ENCODE data around the gene PYGL.
"Not testable (repeated sequence)": the region's sequence is repeated elsewhere in the genome, so short reads cannot be mapped to it uniquely, and the experiment has no call there.

The PYGL gene

GRCh38 chr14:50972734-50973133, 28.5 kb upstream of the PYGL start:
- H3K36me3 ChIP-seq (ENCODE audit: control insufficient read depth in 1 of 2, insufficient read depth in 2 of 2, low read length in 2 of 2), result no peaks in the 10 kb centered on the region
- no peak overlapping the region for H3K4me3 ChIP-seq (ENCODE audit: low read depth in 1 of 2, low read length in 2 of 2)
- no peak overlapping the region for H3K9ac ChIP-seq (ENCODE audit: low read depth in 1 of 2, low read length in 2 of 2)
- H3K27me3 ChIP-seq (ENCODE audit: control insufficient read depth in 1 of 2, insufficient read depth in 2 of 2, low read length in 2 of 2), result no peaks in the 10 kb centered on the region
- H3K9me3 ChIP-seq (ENCODE audit: control insufficient read depth in 1 of 2, low read length in 2 of 2), result no peaks in the 10 kb centered on the region
- no peak overlapping the region for H3K27ac ChIP-seq (ENCODE audit: low read depth, low read length)
- H3K4me1 ChIP-seq (ENCODE audit: control insufficient read depth in 1 of 2, insufficient read depth in 2 of 2, low read length in 2 of 2), result no peaks in the 10 kb centered on the region

GRCh38 chr14:50970886-50971781, 26.9 kb upstream of the PYGL start:
- Histone ChIP-seq H3K36me3 (ENCODE audit: control insufficient read depth in 1 of 2, insufficient read depth in 2 of 2, low read length in 2 of 2) (no peaks in the 10 kb centered on the region), H3K9ac (ENCODE audit: low read depth in 1 of 2, low read length in 2 of 2) (no peak overlapping the region), H3K4me3 (ENCODE audit: low read depth in 1 of 2, low read length in 2 of 2) (no peak overlapping the region), H3K27me3 (ENCODE audit: control insufficient read depth in 1 of 2, insufficient read depth in 2 of 2, low read length in 2 of 2) (no peaks in the 10 kb centered on the region), H3K9me3 (ENCODE audit: control insufficient read depth in 1 of 2, low read length in 2 of 2) (no peaks in the 10 kb centered on the region), H3K4me1 (ENCODE audit: control insufficient read depth in 1 of 2, insufficient read depth in 2 of 2, low read length in 2 of 2) (no peaks in the 10 kb centered on the region), H3K27ac (ENCODE audit: low read depth, low read length) (no peak overlapping the region)

- Histone ChIP-seq H3K9me3 (ENCODE audit: control insufficient read depth in 1 of 2, low read length in 2 of 2) (no peaks in the 10 kb centered on the region), H3K4me3 (ENCODE audit: low read depth in 1 of 2, low read length in 2 of 2) (no peak overlapping the region), H3K9ac (ENCODE audit: low read depth in 1 of 2, low read length in 2 of 2) (no peak overlapping the region), H3K36me3 (ENCODE audit: control insufficient read depth in 1 of 2, insufficient read depth in 2 of 2, low read length in 2 of 2) (no peaks in the 10 kb centered on the region), H3K27ac (ENCODE audit: low read depth, low read length) (no peak overlapping the region), H3K4me1 (ENCODE audit: control insufficient read depth in 1 of 2, insufficient read depth in 2 of 2, low read length in 2 of 2) (no peaks in the 10 kb centered on the region), H3K27me3 (ENCODE audit: control insufficient read depth in 1 of 2, insufficient read depth in 2 of 2, low read length in 2 of 2) (no peaks in the 10 kb centered on the region)
Measured at GRCh38 chr14:50967790-50968189, 23.5 kb upstream of the PYGL start.

- Histone ChIP-seq H3K27ac (ENCODE audit: low read depth, low read length) (no peak overlapping the region), H3K4me3 (ENCODE audit: low read depth in 1 of 2, low read length in 2 of 2) (no peak overlapping the region), H3K27me3 (ENCODE audit: control insufficient read depth in 1 of 2, insufficient read depth in 2 of 2, low read length in 2 of 2) (no peaks in the 10 kb centered on the region), H3K9me3 (ENCODE audit: control insufficient read depth in 1 of 2, low read length in 2 of 2) (no peaks in the 10 kb centered on the region), H3K4me1 (ENCODE audit: control insufficient read depth in 1 of 2, insufficient read depth in 2 of 2, low read length in 2 of 2) (no peaks in the 10 kb centered on the region), H3K36me3 (ENCODE audit: control insufficient read depth in 1 of 2, insufficient read depth in 2 of 2, low read length in 2 of 2) (no peaks in the 10 kb centered on the region), H3K9ac (ENCODE audit: low read depth in 1 of 2, low read length in 2 of 2) (no peak overlapping the region)
Measured at GRCh38 chr14:50967103-50967502, 22.8 kb upstream of the PYGL start.

- Histone ChIP-seq H3K9ac (ENCODE audit: low read depth in 1 of 2, low read length in 2 of 2) (no peak overlapping the region), H3K36me3 (ENCODE audit: control insufficient read depth in 1 of 2, insufficient read depth in 2 of 2, low read length in 2 of 2) (no peaks in the 10 kb centered on the region), H3K9me3 (ENCODE audit: control insufficient read depth in 1 of 2, low read length in 2 of 2) (no peaks in the 10 kb centered on the region), H3K4me3 (ENCODE audit: low read depth in 1 of 2, low read length in 2 of 2) (no peak overlapping the region), H3K4me1 (ENCODE audit: control insufficient read depth in 1 of 2, insufficient read depth in 2 of 2, low read length in 2 of 2) (no peaks in the 10 kb centered on the region), H3K27me3 (ENCODE audit: control insufficient read depth in 1 of 2, insufficient read depth in 2 of 2, low read length in 2 of 2) (no peaks in the 10 kb centered on the region), H3K27ac (ENCODE audit: low read depth, low read length) (no peak overlapping the region)
Measured at GRCh38 chr14:50964683-50965390, 20.6 kb upstream of the PYGL start.

- H3K27ac ChIP-seq (ENCODE audit: low read depth, low read length), result no peak overlapping the region
- H3K4me1 ChIP-seq (ENCODE audit: control insufficient read depth in 1 of 2, insufficient read depth in 2 of 2, low read length in 2 of 2), result no peaks in the 10 kb centered on the region
- no peak overlapping the region for H3K9ac ChIP-seq (ENCODE audit: low read depth in 1 of 2, low read length in 2 of 2)
- H3K4me3 ChIP-seq (ENCODE audit: low read depth in 1 of 2, low read length in 2 of 2), result no peak overlapping the region
- H3K9me3 ChIP-seq (ENCODE audit: control insufficient read depth in 1 of 2, low read length in 2 of 2), result no peaks in the 10 kb centered on the region
- no peaks in the 10 kb centered on the region for H3K36me3 ChIP-seq (ENCODE audit: control insufficient read depth in 1 of 2, insufficient read depth in 2 of 2, low read length in 2 of 2)
- no peaks in the 10 kb centered on the region for H3K27me3 ChIP-seq (ENCODE audit: control insufficient read depth in 1 of 2, insufficient read depth in 2 of 2, low read length in 2 of 2)
Measured at GRCh38 chr14:50963919-50964318, 19.6 kb upstream of the PYGL start.

- H3K4me1 ChIP-seq (ENCODE audit: control insufficient read depth in 1 of 2, insufficient read depth in 2 of 2, low read length in 2 of 2), result no peaks in the 10 kb centered on the region
- no peak overlapping the region for H3K9ac ChIP-seq (ENCODE audit: low read depth in 1 of 2, low read length in 2 of 2)
- H3K36me3 ChIP-seq (ENCODE audit: control insufficient read depth in 1 of 2, insufficient read depth in 2 of 2, low read length in 2 of 2), result no peaks in the 10 kb centered on the region
- no peak overlapping the region for H3K27ac ChIP-seq (ENCODE audit: low read depth, low read length)
- H3K27me3 ChIP-seq (ENCODE audit: control insufficient read depth in 1 of 2, insufficient read depth in 2 of 2, low read length in 2 of 2), result no peaks in the 10 kb centered on the region
- H3K4me3 ChIP-seq (ENCODE audit: low read depth in 1 of 2, low read length in 2 of 2), result no peak overlapping the region
- no peaks in the 10 kb centered on the region for H3K9me3 ChIP-seq (ENCODE audit: control insufficient read depth in 1 of 2, low read length in 2 of 2)
Measured at GRCh38 chr14:50961605-50962221, 17.4 kb upstream of the PYGL start.

- H3K36me3 ChIP-seq (ENCODE audit: control insufficient read depth in 1 of 2, insufficient read depth in 2 of 2, low read length in 2 of 2), result no peaks in the 10 kb centered on the region
- H3K9ac ChIP-seq (ENCODE audit: low read depth in 1 of 2, low read length in 2 of 2), result no peak overlapping the region
- H3K4me3 ChIP-seq (ENCODE audit: low read depth in 1 of 2, low read length in 2 of 2), result no peak overlapping the region
- H3K9me3 ChIP-seq (ENCODE audit: control insufficient read depth in 1 of 2, low read length in 2 of 2), result no peaks in the 10 kb centered on the region
- no peak overlapping the region for H3K27ac ChIP-seq (ENCODE audit: low read depth, low read length)
- no peaks in the 10 kb centered on the region for H3K4me1 ChIP-seq (ENCODE audit: control insufficient read depth in 1 of 2, insufficient read depth in 2 of 2, low read length in 2 of 2)
- H3K27me3 ChIP-seq (ENCODE audit: control insufficient read depth in 1 of 2, insufficient read depth in 2 of 2, low read length in 2 of 2), result no peaks in the 10 kb centered on the region
Measured at GRCh38 chr14:50957296-50957695, 13.0 kb upstream of the PYGL start.

GRCh38 chr14:50956421-50956820, 12.1 kb upstream of the PYGL start:
- H3K27me3 ChIP-seq (ENCODE audit: control insufficient read depth in 1 of 2, insufficient read depth in 2 of 2, low read length in 2 of 2); H3K4me3 ChIP-seq (ENCODE audit: low read depth in 1 of 2, low read length in 2 of 2); H3K9me3 ChIP-seq (ENCODE audit: control insufficient read depth in 1 of 2, low read length in 2 of 2); H3K27ac ChIP-seq (ENCODE audit: low read depth, low read length); H3K9ac ChIP-seq (ENCODE audit: low read depth in 1 of 2, low read length in 2 of 2); H3K4me1 ChIP-seq (ENCODE audit: control insufficient read depth in 1 of 2, insufficient read depth in 2 of 2, low read length in 2 of 2); H3K36me3 ChIP-seq (ENCODE audit: control insufficient read depth in 1 of 2, insufficient read depth in 2 of 2, low read length in 2 of 2): not testable (repeated sequence)

- H3K4me1 ChIP-seq (ENCODE audit: control insufficient read depth in 1 of 2, insufficient read depth in 2 of 2, low read length in 2 of 2), result no peaks in the 10 kb centered on the region
- H3K9me3 ChIP-seq (ENCODE audit: control insufficient read depth in 1 of 2, low read length in 2 of 2), result no peaks in the 10 kb centered on the region
- no peak overlapping the region for H3K9ac ChIP-seq (ENCODE audit: low read depth in 1 of 2, low read length in 2 of 2)
- H3K36me3 ChIP-seq (ENCODE audit: control insufficient read depth in 1 of 2, insufficient read depth in 2 of 2, low read length in 2 of 2), result no peaks in the 10 kb centered on the region
- H3K27ac ChIP-seq (ENCODE audit: low read depth, low read length), result no peak overlapping the region
- no peaks in the 10 kb centered on the region for H3K27me3 ChIP-seq (ENCODE audit: control insufficient read depth in 1 of 2, insufficient read depth in 2 of 2, low read length in 2 of 2)
- no peak overlapping the region for H3K4me3 ChIP-seq (ENCODE audit: low read depth in 1 of 2, low read length in 2 of 2)
Measured at GRCh38 chr14:50955373-50956043, 11.2 kb upstream of the PYGL start.

Data from duodenal mucosa (tissue), 2 donors.